Measurements from ENCODE around the gene FADS6. TPM values are rescaled to one million over a fixed set of nuclear protein-coding genes. Genes with fewer than 3 reads are reported as not detected.

The FADS6 gene
- total RNA-seq, 1 experiment from 2014 or later = not detected

DNA sequence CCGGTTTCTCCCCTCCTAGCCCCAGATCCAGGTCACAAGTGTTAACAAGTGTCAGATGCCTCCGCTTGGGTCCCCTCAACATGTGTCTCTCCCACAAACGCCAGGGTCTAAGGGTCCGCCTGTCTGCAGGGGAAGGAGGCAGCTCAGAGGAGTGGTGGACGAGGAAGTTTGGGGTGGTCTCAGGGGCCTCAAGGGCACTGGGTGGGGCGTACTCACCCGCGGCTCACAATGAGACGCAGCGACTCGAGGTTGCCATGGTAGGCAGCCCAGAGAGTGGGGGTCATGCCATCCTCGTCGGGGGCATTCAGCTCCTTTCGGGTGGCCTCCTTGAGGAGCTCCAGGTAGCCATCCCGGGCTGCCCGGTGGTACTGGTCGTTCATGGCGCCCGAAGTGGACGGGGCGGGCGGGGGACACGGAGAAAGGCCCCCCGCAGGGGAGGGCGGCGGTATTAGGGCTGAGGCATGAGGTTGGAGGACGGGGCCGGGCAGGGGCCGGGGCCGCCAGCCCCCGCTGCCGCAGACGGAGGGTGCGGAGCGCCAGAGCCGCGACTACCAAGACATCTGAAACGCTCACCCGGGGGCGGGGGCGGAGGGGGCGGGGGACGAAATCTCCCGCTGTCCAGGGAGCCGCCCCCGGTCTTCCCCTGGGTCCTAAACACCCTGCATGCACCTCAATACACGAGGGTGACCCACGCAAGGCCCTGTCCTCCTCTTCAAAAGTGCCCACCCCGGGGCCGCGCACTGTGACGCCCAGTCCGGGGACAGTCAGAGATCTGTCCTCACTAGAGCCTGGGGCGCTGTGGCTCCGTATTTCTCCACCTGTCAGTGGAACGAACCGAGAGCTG is 29.5 kb upstream of the FADS6 start, which contains the start of gene USH1G:
Gene USH1G (minus strand): TSS at position 562 of the 844 bp plus-strand sequence. CDS start 182 bp downstream, at position 380.
- H3K9ac ChIP-seq (ENCODE audit: low read length) = no peak within 1 kb of the TSS
- no peaks in the 10 kb centered on the region for H3K4me1 ChIP-seq (ENCODE audit: low read length)
- no peaks in the 10 kb centered on the region for H3K27me3 ChIP-seq (ENCODE audit: low read length)
- no peak within 1 kb of the TSS for H3K4me3 ChIP-seq (ENCODE audit: low read length)
- no peaks in the 10 kb centered on the region for H3K36me3 ChIP-seq (ENCODE audit: insufficient read depth, low read length)
- H3K4me2 ChIP-seq (ENCODE audit: low read depth, low read length, poor library complexity, severe bottlenecking) = no peak within 1 kb of the TSS
- no peak within 1 kb of the TSS for H3K27ac ChIP-seq (ENCODE audit: low read length)
- no peak within 1 kb of the TSS for H2AFZ ChIP-seq (ENCODE audit: low read length)
- no peaks in the 10 kb centered on the region for H3K9me3 ChIP-seq (ENCODE audit: low read length)
- peak; percentile 24 for DNase-seq
- H3K9me2 ChIP-seq (replicated peaks; ENCODE audit: insufficient read depth, low read length) = no peaks in the 10 kb centered on the region
- no peaks in the 10 kb centered on the region for H4K20me1 ChIP-seq (ENCODE audit: insufficient read depth, low read depth, low read length)
- no peaks in the 10 kb centered on the region for H3K79me2 ChIP-seq (ENCODE audit: low read length)

DNA sequence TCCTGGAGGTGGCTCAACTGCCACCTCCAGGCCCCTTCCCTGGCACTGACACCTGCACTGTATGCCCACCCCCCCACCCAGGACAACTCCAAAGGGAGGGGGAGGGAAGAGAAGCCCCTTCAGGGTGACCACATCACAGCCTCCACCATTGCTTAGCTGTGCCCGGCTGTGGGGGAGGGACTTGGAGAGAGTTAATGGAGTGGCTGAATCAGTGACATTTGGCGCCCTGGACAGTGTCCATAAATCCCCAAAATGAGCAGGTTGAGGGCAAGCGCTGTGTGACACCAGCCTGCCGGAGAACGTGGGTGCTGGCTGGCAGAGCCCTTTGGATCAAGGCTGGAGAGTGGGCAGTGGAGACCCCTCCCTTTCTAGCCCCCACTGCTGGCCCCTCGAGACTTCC is 28.7 kb upstream of the FADS6 start:
- Histone ChIP-seq H3K36me3 (ENCODE audit: insufficient read depth, low read length) (no peaks in the 10 kb centered on the region), H3K27me3 (ENCODE audit: low read length) (no peaks in the 10 kb centered on the region), H3K9me3 (ENCODE audit: low read length) (no peaks in the 10 kb centered on the region), H3K9me2 (replicated peaks; ENCODE audit: insufficient read depth, low read length) (no peaks in the 10 kb centered on the region), H2AFZ (ENCODE audit: low read length) (no peak overlapping the region), H3K4me2 (ENCODE audit: low read depth, low read length, poor library complexity, severe bottlenecking) (no peak overlapping the region), H3K79me2 (ENCODE audit: low read length) (no peaks in the 10 kb centered on the region), H3K9ac (ENCODE audit: low read length) (no peak overlapping the region), H3K27ac (ENCODE audit: low read length) (no peak overlapping the region), H3K4me3 (ENCODE audit: low read length) (no peak overlapping the region), H4K20me1 (ENCODE audit: insufficient read depth, low read depth, low read length) (no peaks in the 10 kb centered on the region), H3K4me1 (ENCODE audit: low read length) (no peaks in the 10 kb centered on the region)
- no peak for DNase-seq

DNA sequence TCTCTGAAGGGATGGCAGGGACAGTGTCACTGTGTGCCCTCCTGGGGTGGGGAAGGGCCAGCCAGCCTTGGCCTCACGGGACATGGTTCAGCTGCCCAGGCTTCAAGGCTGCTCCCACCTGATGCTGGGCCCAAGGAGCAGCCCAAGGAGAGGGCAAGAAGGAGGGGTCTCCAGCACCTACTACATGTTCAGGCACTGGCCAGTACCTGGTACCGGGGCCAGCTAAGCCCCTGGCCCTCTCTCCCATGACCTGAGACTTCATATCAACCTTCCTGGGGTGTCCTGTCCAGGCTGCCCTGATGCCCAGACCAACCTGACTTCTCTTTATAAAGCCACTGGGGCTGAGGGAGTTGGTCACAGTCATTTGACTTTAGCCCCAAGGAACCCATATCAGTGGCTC is 28.3 kb upstream of the FADS6 start:
- Histone ChIP-seq H3K9me2 (replicated peaks; ENCODE audit: insufficient read depth, low read length) (no peaks in the 10 kb centered on the region), H3K79me2 (ENCODE audit: low read length) (no peaks in the 10 kb centered on the region), H3K4me1 (ENCODE audit: low read length) (no peaks in the 10 kb centered on the region), H3K9ac (ENCODE audit: low read length) (no peak overlapping the region), H4K20me1 (ENCODE audit: insufficient read depth, low read depth, low read length) (no peaks in the 10 kb centered on the region), H3K36me3 (ENCODE audit: insufficient read depth, low read length) (no peaks in the 10 kb centered on the region), H3K4me2 (ENCODE audit: low read depth, low read length, poor library complexity, severe bottlenecking) (no peak overlapping the region), H3K27ac (ENCODE audit: low read length) (no peak overlapping the region), H3K27me3 (ENCODE audit: low read length) (no peaks in the 10 kb centered on the region), H3K9me3 (ENCODE audit: low read length) (no peaks in the 10 kb centered on the region), H3K4me3 (ENCODE audit: low read length) (no peak overlapping the region), H2AFZ (ENCODE audit: low read length) (no peak overlapping the region)
- peak; percentile 10 for DNase-seq

DNA sequence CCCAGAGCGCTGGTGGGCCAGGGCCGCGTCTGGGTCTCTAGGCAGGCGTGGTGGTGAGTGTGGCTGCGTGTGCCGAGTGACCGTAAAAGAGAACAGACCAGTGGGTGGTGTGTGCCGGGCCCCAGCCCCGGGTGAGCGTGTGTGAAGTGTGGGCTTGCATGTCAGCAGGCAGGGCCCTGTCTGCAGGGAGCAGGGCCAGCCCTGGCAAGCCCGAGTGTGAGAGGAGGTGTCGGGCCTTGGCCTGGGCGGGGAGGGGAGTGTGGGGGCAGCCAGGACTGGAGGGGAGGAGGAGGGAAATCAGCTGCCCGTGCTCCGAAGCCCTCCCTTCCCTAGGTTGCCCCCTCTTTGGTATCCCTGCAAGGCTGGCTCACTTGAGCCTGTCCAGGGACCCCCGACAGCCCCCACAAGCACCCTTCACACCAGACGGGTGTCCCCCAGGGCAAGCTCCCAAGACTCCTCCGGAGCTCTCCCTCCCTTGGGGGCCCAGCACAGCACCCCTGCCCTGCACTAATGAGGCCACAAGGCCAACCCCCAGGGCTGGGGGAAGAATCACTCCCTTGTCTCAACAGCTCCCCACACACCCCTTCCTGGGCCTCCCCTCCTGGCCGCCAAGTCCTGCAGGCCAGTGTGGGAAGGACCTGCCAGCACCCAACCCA is 27.7 kb upstream of the FADS6 start:
- Histone ChIP-seq H3K4me2 (ENCODE audit: low read depth, low read length, poor library complexity, severe bottlenecking) (no peak overlapping the region), H3K9ac (ENCODE audit: low read length) (no peak overlapping the region), H3K27me3 (ENCODE audit: low read length) (no peaks in the 10 kb centered on the region)

DNA sequence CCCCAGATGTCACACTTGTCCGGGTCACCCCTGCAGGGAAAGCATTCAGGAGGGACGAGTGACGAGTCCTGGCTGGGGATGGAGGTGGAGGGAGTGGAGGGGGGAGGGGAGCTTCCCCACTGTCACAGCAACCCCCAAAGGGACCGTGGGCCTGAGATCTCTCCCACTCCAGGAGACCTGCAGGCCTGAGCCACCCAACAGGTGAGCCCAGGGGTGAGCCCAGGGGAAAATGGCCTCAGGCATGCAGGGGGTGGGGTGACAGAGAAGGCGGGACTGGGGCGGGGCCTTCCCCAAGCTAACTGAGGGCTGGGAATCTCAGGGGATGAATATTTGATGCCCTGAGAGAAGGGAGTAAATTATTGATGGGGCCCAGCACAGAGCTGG is 27.2 kb upstream of the FADS6 start:
- Histone ChIP-seq H3K79me2 (ENCODE audit: low read length) (no peaks in the 10 kb centered on the region), H3K9me2 (replicated peaks; ENCODE audit: insufficient read depth, low read length) (no peaks in the 10 kb centered on the region), H3K9ac (ENCODE audit: low read length) (no peak overlapping the region), H3K9me3 (ENCODE audit: low read length) (no peaks in the 10 kb centered on the region), H3K4me1 (ENCODE audit: low read length) (no peaks in the 10 kb centered on the region), H3K27ac (ENCODE audit: low read length) (no peak overlapping the region), H3K36me3 (ENCODE audit: insufficient read depth, low read length) (no peaks in the 10 kb centered on the region), H3K27me3 (ENCODE audit: low read length) (no peaks in the 10 kb centered on the region), H3K4me2 (ENCODE audit: low read depth, low read length, poor library complexity, severe bottlenecking) (no peak overlapping the region), H2AFZ (ENCODE audit: low read length) (no peak overlapping the region), H4K20me1 (ENCODE audit: insufficient read depth, low read depth, low read length) (no peaks in the 10 kb centered on the region), H3K4me3 (ENCODE audit: low read length) (no peak overlapping the region)
- DNase-seq = peak; percentile 40

More for the DNA sequence above, 27.7 kb upstream of the FADS6 start:
- Histone ChIP-seq H2AFZ (ENCODE audit: low read length) (no peak overlapping the region), H4K20me1 (ENCODE audit: insufficient read depth, low read depth, low read length) (no peaks in the 10 kb centered on the region), H3K36me3 (ENCODE audit: insufficient read depth, low read length) (no peaks in the 10 kb centered on the region), H3K79me2 (ENCODE audit: low read length) (no peaks in the 10 kb centered on the region), H3K4me1 (ENCODE audit: low read length) (no peaks in the 10 kb centered on the region), H3K9me2 (replicated peaks; ENCODE audit: insufficient read depth, low read length) (no peaks in the 10 kb centered on the region), H3K9me3 (ENCODE audit: low read length) (no peaks in the 10 kb centered on the region), H3K4me3 (ENCODE audit: low read length) (no peak overlapping the region), H3K27ac (ENCODE audit: low read length) (no peak overlapping the region)
- peak; percentile 35 for DNase-seq

DNA sequence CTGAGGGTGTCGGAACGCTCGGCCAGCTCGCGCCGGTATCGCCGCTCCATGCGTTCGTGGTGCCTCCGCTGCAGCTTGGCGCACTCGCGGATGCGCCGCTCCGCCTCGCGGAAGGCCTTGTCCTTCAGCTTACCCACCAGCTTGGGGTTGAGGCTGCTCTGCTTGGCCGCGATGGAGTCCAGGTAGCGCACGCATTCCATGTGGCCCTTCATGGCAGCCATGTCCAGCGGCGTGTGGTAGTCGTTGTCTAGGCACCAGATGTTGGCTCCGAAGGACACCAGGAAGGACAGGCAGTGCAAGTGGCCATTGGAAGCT is 26.8 kb upstream of the FADS6 start:
- Histone ChIP-seq H3K4me2 (ENCODE audit: low read depth, low read length, poor library complexity, severe bottlenecking) (no peak overlapping the region), H3K36me3 (ENCODE audit: insufficient read depth, low read length) (no peaks in the 10 kb centered on the region), H3K9me2 (replicated peaks; ENCODE audit: insufficient read depth, low read length) (no peaks in the 10 kb centered on the region), H3K27ac (ENCODE audit: low read length) (no peak overlapping the region), H3K27me3 (ENCODE audit: low read length) (no peaks in the 10 kb centered on the region), H3K9ac (ENCODE audit: low read length) (no peak overlapping the region), H3K4me3 (ENCODE audit: low read length) (no peak overlapping the region), H2AFZ (ENCODE audit: low read length) (no peak overlapping the region), H3K9me3 (ENCODE audit: low read length) (no peaks in the 10 kb centered on the region), H3K79me2 (ENCODE audit: low read length) (no peaks in the 10 kb centered on the region), H3K4me1 (ENCODE audit: low read length) (no peaks in the 10 kb centered on the region), H4K20me1 (ENCODE audit: insufficient read depth, low read depth, low read length) (no peaks in the 10 kb centered on the region)
- DNase-seq = no peak

- Histone ChIP-seq H3K4me3 (ENCODE audit: low read length) (no peak overlapping the region), H3K4me2 (ENCODE audit: low read depth, low read length, poor library complexity, severe bottlenecking) (no peak overlapping the region), H3K79me2 (ENCODE audit: low read length) (no peaks in the 10 kb centered on the region), H3K9me2 (replicated peaks; ENCODE audit: insufficient read depth, low read length) (no peaks in the 10 kb centered on the region), H3K27me3 (ENCODE audit: low read length) (no peaks in the 10 kb centered on the region), H3K9me3 (ENCODE audit: low read length) (no peaks in the 10 kb centered on the region), H4K20me1 (ENCODE audit: insufficient read depth, low read depth, low read length) (no peaks in the 10 kb centered on the region), H3K9ac (ENCODE audit: low read length) (no peak overlapping the region), H3K27ac (ENCODE audit: low read length) (no peak overlapping the region), H3K4me1 (ENCODE audit: low read length) (no peaks in the 10 kb centered on the region), H3K36me3 (ENCODE audit: insufficient read depth, low read length) (no peaks in the 10 kb centered on the region), H2AFZ (ENCODE audit: low read length) (no peak overlapping the region)
- peak; percentile 30 for DNase-seq
Observed at GRCh38 chr17:74919440-74920305, 26.2 kb upstream of the FADS6 start.

DNA sequence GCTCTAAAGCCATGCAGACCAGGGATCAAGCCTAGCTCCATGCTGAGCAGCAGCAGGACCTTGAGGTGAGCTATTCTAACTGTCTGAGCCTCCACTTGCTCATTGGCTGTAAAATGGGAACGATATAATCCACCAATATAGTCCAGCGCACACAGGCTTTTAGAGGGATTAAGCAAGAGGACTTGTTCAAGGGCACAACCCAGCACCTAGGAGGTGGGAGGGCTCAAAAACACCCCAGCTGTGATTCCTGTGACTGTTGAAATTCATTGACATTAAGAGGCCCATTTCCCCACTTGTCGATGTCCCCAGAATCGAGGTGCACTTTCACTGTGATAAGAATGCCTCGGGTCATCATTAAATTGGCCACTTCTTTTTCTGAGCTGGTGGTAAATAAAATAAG is 25.5 kb upstream of the FADS6 start:
- H3K9ac ChIP-seq (ENCODE audit: low read length) = no peak overlapping the region
- no peaks in the 10 kb centered on the region for H3K27me3 ChIP-seq (ENCODE audit: low read length)

More for the DNA sequence above, 25.5 kb upstream of the FADS6 start:
- no peaks in the 10 kb centered on the region for H3K79me2 ChIP-seq (ENCODE audit: low read length)
- no peaks in the 10 kb centered on the region for H3K36me3 ChIP-seq (ENCODE audit: insufficient read depth, low read length)
- H3K9me2 ChIP-seq (replicated peaks; ENCODE audit: insufficient read depth, low read length) = no peaks in the 10 kb centered on the region
- H2AFZ ChIP-seq (ENCODE audit: low read length) = no peak overlapping the region
- no peaks in the 10 kb centered on the region for H4K20me1 ChIP-seq (ENCODE audit: insufficient read depth, low read depth, low read length)
- H3K4me2 ChIP-seq (ENCODE audit: low read depth, low read length, poor library complexity, severe bottlenecking) = no peak overlapping the region
- H3K9me3 ChIP-seq (ENCODE audit: low read length) = no peaks in the 10 kb centered on the region
- H3K4me3 ChIP-seq (ENCODE audit: low read length) = no peak overlapping the region
- no peaks in the 10 kb centered on the region for H3K4me1 ChIP-seq (ENCODE audit: low read length)
- H3K27ac ChIP-seq (ENCODE audit: low read length) = no peak overlapping the region
- peak; percentile 36 for DNase-seq

Measured in Karpas-422 (cell line).